A673 (cell line): ENCODE results near the gene BRCA1. TPM values are rescaled to one million over a fixed set of nuclear protein-coding genes. Genes with fewer than 3 reads are reported as not detected.

Experiments
- BruUV-seq: library from RNA; stranded (reverse); fragments of 400-500 nt; replicated peaks from 2 replicates; lab custom pipeline; 2021; lab: Mats Ljungman, UMichigan
- CTCF ChIA-PET: fragments of 300-600 bp; sonication (Branson Sonifier 250); formaldehyde crosslinking; loops from one replicate; lab custom pipeline; 2022; ENCODE audit warnings: antibody characterized with exemption; lab: Charles Lee
- POLR2A ChIA-PET: fragments of 300-600 bp; sonication (Branson Sonifier 250); formaldehyde crosslinking; loops from one replicate; lab custom pipeline; 2022; ENCODE audit warnings: antibody characterized with exemption; ENCODE audit not compliant: low non-redundant PET; lab: Charles Lee
- DNase-seq: peaks from one replicate; pipeline ENCODE4 v3.0.0-alpha.2; 2015; ENCODE audit warnings: low spot score
- H3K27ac ChIP-seq: fragments of 200-600 bp; sonication (generic); 2 replicates; pipeline ENCODE4 v1.5.1; 2016; ENCODE audit warnings: mixed run types, low read depth, mild to moderate bottlenecking, mixed read lengths, antibody characterized with exemption, low read length; ENCODE audit not compliant: poor library complexity, severe bottlenecking
- H3K27me3 ChIP-seq: fragments of 200-600 bp; sonication (generic); replicated peaks from 2 replicates; pipeline ENCODE4 v1.6.1; 2017; ENCODE audit warnings: mixed run types, low read depth, mild to moderate bottlenecking, mixed read lengths, antibody characterized with exemption, low read length; ENCODE audit not compliant: insufficient read depth, poor library complexity
- H3K36me3 ChIP-seq: fragments of 200-600 bp; sonication (generic); 2 replicates; pipeline ENCODE4 v1.6.1; 2016; ENCODE audit warnings: mixed run types, mild to moderate bottlenecking, mixed read lengths, antibody characterized with exemption, low read length; ENCODE audit not compliant: insufficient read depth, poor library complexity, severe bottlenecking
- H3K4me1 ChIP-seq: fragments of 200-600 bp; sonication (generic); 2 replicates; pipeline ENCODE4 v1.6.1; 2017; ENCODE audit warnings: mixed run types, mild to moderate bottlenecking, mixed read lengths, antibody characterized with exemption, low read length; ENCODE audit not compliant: insufficient read depth, poor library complexity, severe bottlenecking
- H3K4me3 ChIP-seq: fragments of 200-600 bp; sonication (generic); 2 replicates; pipeline ENCODE4 v1.5.1; 2016; ENCODE audit warnings: low read depth, mixed run types, mild to moderate bottlenecking, mixed read lengths, low read length; ENCODE audit not compliant: poor library complexity, severe bottlenecking
- H3K9me3 ChIP-seq: fragments of 200-600 bp; sonication (generic); 2 replicates; pipeline ENCODE4 v1.6.1; 2016; ENCODE audit warnings: mixed run types, low read depth, mild to moderate bottlenecking, mixed read lengths, antibody characterized with exemption, low read length; ENCODE audit not compliant: poor library complexity, severe bottlenecking
- CTCF ChIP-seq: fragments of 300-800, 200-600 bp; sonication (generic); conservative IDR thresholded peaks from 2 replicates; pipeline ENCODE4 v1.5.1; 2017; ENCODE audit warnings: low read depth, mild to moderate bottlenecking, antibody characterized with exemption, low read length, moderate library complexity, mixed read lengths
- EZH2 ChIP-seq: fragments of 200-600 bp; sonication (generic); IDR thresholded peaks from 2 replicates; pipeline ENCODE4 v1.6.1; 2017; ENCODE audit warnings: borderline replicate concordance, low read depth, mild to moderate bottlenecking, mixed read lengths, antibody characterized with exemption, low read length; ENCODE audit not compliant: poor library complexity, severe bottlenecking
- intact Hi-C: fragments of 100-400 bp; cut with micrococcal nuclease; formaldehyde crosslinking; loops from one replicate; pipeline ENCODE4 v1.10.0; 2022; ENCODE audit not compliant: unreplicated experiment
- total RNA-seq: library from RNA; stranded (reverse); gene quantifications from 2 replicates; pipeline ENCODE4 v1.2.3, GENCODE V29; 2021

The BRCA1 gene
- total RNA-seq, 1 experiment from 2014 or later: 24.2 TPM

- no peaks in the 10 kb centered on the region for H3K27me3 ChIP-seq
- no peak for DNase-seq
- no peak overlapping the region for H3K4me3 ChIP-seq
- ChIA-PET CTCF (no interaction called here), POLR2A (no interaction called here)
- H3K9me3 ChIP-seq: no peaks in the 10 kb centered on the region
- H3K4me1 ChIP-seq: no peaks in the 10 kb centered on the region
- BruUV-seq: no TSS peak
- TF ChIP-seq CTCF (no peak), EZH2 (no peak)
- H3K27ac ChIP-seq: no peak overlapping the region
- intact Hi-C loops: no loop called here
- H3K36me3 ChIP-seq: peaks cover 18% of the 10 kb centered on the region
Observed at GRCh38 chr17:43094129-43094835, 30.9 kb downstream of the BRCA1 start.

- no peak for TF ChIP-seq CTCF
- TF ChIP-seq EZH2: no peak
- H3K9me3 ChIP-seq: no peaks in the 10 kb centered on the region
- ChIA-PET POLR2A (no interaction called here), CTCF (no interaction called here)
- H3K27ac ChIP-seq: no peak overlapping the region
- no peak overlapping the region for H3K4me3 ChIP-seq
- intact Hi-C loops: no loop called here
- H3K4me1 ChIP-seq: no peaks in the 10 kb centered on the region
- no TSS peak for BruUV-seq
- peak; percentile 12 for DNase-seq
- peaks cover 18% of the 10 kb centered on the region for H3K36me3 ChIP-seq
- no peaks in the 10 kb centered on the region for H3K27me3 ChIP-seq
Observed at GRCh38 chr17:43092901-43093300, 32.3 kb downstream of the BRCA1 start.

- H3K36me3 ChIP-seq: peaks cover 12% of the 10 kb centered on the region
Observed at GRCh38 chr17:43090022-43090421, 35.1 kb downstream of the BRCA1 start.

More at GRCh38 chr17:43090022-43090421, 35.1 kb downstream of the BRCA1 start:
- Histone ChIP-seq H3K27me3 (no peaks in the 10 kb centered on the region), H3K4me3 (no peak overlapping the region), H3K27ac (no peak overlapping the region), H3K4me1 (no peaks in the 10 kb centered on the region), H3K9me3 (no peaks in the 10 kb centered on the region)
- ChIA-PET POLR2A (no interaction called here), CTCF (interaction anchor here (0.5 kb wide), 1 partner anchor 367 kb away, joined by 3 read pairs; no protein-coding TSS in a partner anchor)
- BruUV-seq: no TSS peak
- DNase-seq: no peak
- intact Hi-C loops: no loop called here
- TF ChIP-seq CTCF (no peak), EZH2 (no peak)
